K562 (cell line): Measurements from ENCODE around the gene CLDN24.

ENCODE experiments used
- BHLHE40 ChIP-seq: IDR thresholded peaks from 2 replicates; pipeline ENCODE4 v1.6.1; 2011; ENCODE audit warnings: low read length, improper control_type of control experiment
- CEBPB ChIP-seq: fragments of 450-650 bp; IDR thresholded peaks from 2 replicates; pipeline ENCODE4 v1.6.1; 2016; ENCODE audit warnings: missing genetic modification characterization, missing compliant biosample characterization
- CTCF ChIP-seq, 3 experiments: IDR thresholded peaks in 2 of 3; conservative IDR thresholded peaks in 1 of 3; 2 replicates each; pipeline ENCODE4 v1.5.1; 2011 to 2012; ENCODE audit warnings: low read length in 3 of 3, mild to moderate bottlenecking in 3 of 3, control low read depth in 2 of 3, improper control_type of control experiment in 1 of 3, inconsistent platforms in 1 of 3, low read depth in 1 of 3, mixed read lengths in 1 of 3, moderate library complexity in 1 of 3; ENCODE audit not compliant: insufficient read depth in 2 of 3
- FOXJ3 ChIP-seq: sonication (generic); formaldehyde crosslinking; IDR thresholded peaks from 2 replicates; pipeline ENCODE4 v1.4.0; 2020; ENCODE audit warnings: mild to moderate bottlenecking, missing genetic modification reagents
- HCFC1 ChIP-seq: IDR thresholded peaks from 2 replicates; pipeline ENCODE4 v1.6.1; 2012; ENCODE audit warnings: low read depth, low read length, improper control_type of control experiment
- HSF4 ChIP-seq: fragments of 250-450 bp; sonication (Bioruptor Pico); IDR thresholded peaks from 2 replicates; pipeline ENCODE4 v2.1.2; 2022; ENCODE audit warnings: mild to moderate bottlenecking, moderate library complexity, borderline replicate concordance
- JUN ChIP-seq, 2 experiments: sonication (generic) in 1 of 2; formaldehyde crosslinking in 1 of 2; IDR thresholded peaks; 2 replicates each; pipeline versions ENCODE4 v1.6.1 to v1.8.0; 2012 to 2022; ENCODE audit warnings: borderline replicate concordance in 2 of 2, mild to moderate bottlenecking in 2 of 2, improper control_type of control experiment in 1 of 2, low read depth in 1 of 2, low read length in 1 of 2, missing genetic modification reagents in 1 of 2
- POLR2A ChIP-seq: fragments of 450-650 bp; conservative IDR thresholded peaks from 2 replicates; pipeline ENCODE4 v1.6.1; 2016
- RERE ChIP-seq: sonication (generic); formaldehyde crosslinking; IDR thresholded peaks from 2 replicates; pipeline ENCODE4 v1.8.0; 2023; ENCODE audit warnings: missing genetic modification reagents, mild to moderate bottlenecking, borderline replicate concordance
- SMC3 ChIP-seq: conservative IDR thresholded peaks from 2 replicates; pipeline ENCODE4 v1.6.1; 2011; ENCODE audit warnings: low read depth, low read length, improper control_type of control experiment; ENCODE audit not compliant: insufficient read depth
- TBL1XR1 ChIP-seq, 2 experiments: IDR thresholded peaks; 2 replicates each; pipeline ENCODE4 v1.6.1; 2012; ENCODE audit warnings: improper control_type of control experiment in 2 of 2, low read length in 2 of 2, mild to moderate bottlenecking in 1 of 2
- TRIM28 ChIP-seq: fragments of 450-650 bp; IDR thresholded peaks from 2 replicates; pipeline ENCODE4 v1.6.1; 2017
- ZKSCAN3 ChIP-seq: fragments of 250-450 bp; sonication (Bioruptor Pico); IDR thresholded peaks from 2 replicates; pipeline ENCODE4 v1.4.0; 2020
- ZNF512 ChIP-seq: IDR thresholded peaks from 2 replicates; pipeline ENCODE4 v1.6.1; 2016; ENCODE audit warnings: missing genetic modification characterization, missing compliant biosample characterization

GRCh38 chr4:183329954-183330742 lies 7.9 kb upstream of the CLDN24 start:
- TF ChIP-seq BHLHE40 (no peak), CTCF (IDR thresholded peaks at IDR 0.05 in 2 of 3, conservative IDR thresholded peaks at IDR 0.05 in 1 of 3; ENCODE audit: insufficient read depth in 2 of 3, low read depth in 1 of 3, low read length in 3 of 3) (no peak), ZKSCAN3 (CRISPR knock-in tag) (no peak), POLR2A (no peak), HSF4 (CRISPR knock-in tag) (no peak), CEBPB (tag) (no peak), RERE (CRISPR knock-in tag) (no peak), JUN (IDR thresholded peaks at IDR 0.05; ENCODE audit: borderline replicate concordance, low read depth, low read length) (no peak), JUN (CRISPR knock-in tag; IDR thresholded peaks at IDR 0.05; ENCODE audit: borderline replicate concordance) (no peak), TBL1XR1 (IDR thresholded peaks at IDR 0.05; ENCODE audit: low read length in 2 of 2) (no peak), ZNF512 (tag) (no peak), FOXJ3 (no peak), SMC3 (no peak), HCFC1 (no peak), TRIM28 (no peak)
